T1000 (cell line): ENCODE results near the gene LETM1.

Source experiments
- DNase-seq: peaks from one replicate; lab custom pipeline; 2025; ENCODE audit warnings: mixed read lengths; lab: John Stamatoyannopoulos, UW

LETM1 gene

GRCh38 chr4:1807332-1807777 lies 48.6 kb downstream of the LETM1 start:
- DNase-seq = no peak

- DNase-seq = no peak
These were observed 49.2 kb downstream of the LETM1 start for GRCh38 chr4:1806596-1807331.

GRCh38 chr4:1806223-1806564 lies 49.8 kb downstream of the LETM1 start:
- DNase-seq = no peak

GRCh38 chr4:1805493-1806222 lies 50.3 kb downstream of the LETM1 start:
- DNase-seq = no peak

- DNase-seq = no peak
These were observed 51.1 kb downstream of the LETM1 start for GRCh38 chr4:1804638-1805492.

GRCh38 chr4:1803523-1804423 lies 52.2 kb downstream of the LETM1 start:
- DNase-seq = no peak

- no peak for DNase-seq
These were observed 53.0 kb downstream of the LETM1 start for GRCh38 chr4:1802720-1803522.

GRCh38 chr4:1802151-1802715 lies 53.7 kb downstream of the LETM1 start:
- DNase-seq = no peak

- DNase-seq = no peak
These were observed 54.5 kb downstream of the LETM1 start for GRCh38 chr4:1801286-1801958.

- DNase-seq = no peak
These were observed 55.2 kb downstream of the LETM1 start for GRCh38 chr4:1800805-1801204.

GRCh38 chr4:1799387-1800375 lies 56.3 kb downstream of the LETM1 start:
- no peak for DNase-seq

GRCh38 chr4:1798580-1799386 lies 57.2 kb downstream of the LETM1 start:
- DNase-seq = no peak

- no peak for DNase-seq
These were observed 57.9 kb downstream of the LETM1 start for GRCh38 chr4:1797861-1798579.

- DNase-seq = no peak
These were observed 58.6 kb downstream of the LETM1 start for GRCh38 chr4:1797298-1797860.

GRCh38 chr4:1796486-1797204 lies 59.3 kb downstream of the LETM1 start:
- no peak for DNase-seq
